H1 (cell line): Measurements from ENCODE around the gene DPF1. TPM values are rescaled to one million over a fixed set of nuclear protein-coding genes. Genes with fewer than 3 reads are reported as not detected.

Experiments
- CTCF ChIA-PET: fragments of 300-600 bp; sonication (Branson Sonifier 250); formaldehyde crosslinking; loops from one replicate; lab custom pipeline; 2021; ENCODE audit not compliant: partially characterized antibody; lab: Charles Lee
- POLR2A ChIA-PET: fragments of 300-600 bp; sonication (Branson Sonifier 250); formaldehyde crosslinking; loops from one replicate; lab custom pipeline; 2021; ENCODE audit warnings: inconsistent platforms; ENCODE audit not compliant: partially characterized antibody; lab: Charles Lee
- DNase-seq, 2 experiments: peaks; one replicate each; pipeline versions ENCODE4 v3.0.0 to v3.0.0-alpha.2; 2010 to 2022; ENCODE audit warnings: low spot score in 2 of 2, low read depth in 1 of 2, mixed read lengths in 1 of 2
- FAIRE-seq: peaks from 2 replicates; lab custom pipeline; 2011; peaks lifted over from hg19 to GRCh38; lab: Jason Lieb, UNC
- H2AFZ ChIP-seq: 2 replicates; pipeline ENCODE4 v1.8.1; 2012; ENCODE audit warnings: low read length, inconsistent platforms
- H2AK5ac ChIP-seq: 2 replicates; pipeline ENCODE4 v1.6.1; 2013; ENCODE audit warnings: low read depth, low read length
- H2BK120ac ChIP-seq: replicated peaks from 2 replicates; pipeline ENCODE3; 2013; ENCODE audit warnings: low read depth, low read length, inconsistent platforms
- H2BK12ac ChIP-seq: 2 replicates; pipeline ENCODE4 v1.6.1; 2013; ENCODE audit warnings: low read depth, low read length
- H2BK15ac ChIP-seq: 2 replicates; pipeline ENCODE4 v1.6.1; 2013; ENCODE audit warnings: low read length
- H2BK20ac ChIP-seq: 2 replicates; pipeline ENCODE4 v1.6.1; 2013; ENCODE audit warnings: low read length
- H2BK5ac ChIP-seq: 2 replicates; pipeline ENCODE4 v1.6.1; 2013; ENCODE audit warnings: low read depth, low read length
- H3K14ac ChIP-seq: 2 replicates; pipeline ENCODE4 v1.6.1; 2013; ENCODE audit warnings: inconsistent platforms; ENCODE audit not compliant: insufficient read length
- H3K18ac ChIP-seq: 2 replicates; pipeline ENCODE4 v1.6.1; 2013; ENCODE audit warnings: low read length; ENCODE audit errors: extremely low read depth
- H3K23ac ChIP-seq: 2 replicates; pipeline ENCODE4 v1.6.1; 2013; ENCODE audit warnings: inconsistent platforms; ENCODE audit not compliant: insufficient read length
- H3K23me2 ChIP-seq: 2 replicates; pipeline ENCODE4 v1.6.1; 2013; ENCODE audit warnings: low read depth, low read length
- H3K27ac ChIP-seq: 2 replicates; pipeline ENCODE4 v1.6.1; 2011; ENCODE audit warnings: low read depth, low read length, inconsistent platforms
- H3K27me3 ChIP-seq, 4 experiments: replicated peaks in 1 of 4; 1 replicate in 1 of 4; 2 replicates in 3 of 4; pipeline versions ENCODE4 v1.6.1 to v1.8.1; 2011 to 2013; ENCODE audit warnings: low read length in 3 of 4, mild to moderate bottlenecking in 3 of 4, inconsistent platforms in 2 of 4, mixed read lengths in 2 of 4, moderate library complexity in 1 of 4; ENCODE audit not compliant: control insufficient read depth in 3 of 4, insufficient read depth in 3 of 4; ENCODE audit errors: extremely low read depth in 1 of 4
- H3K36me3 ChIP-seq, 4 experiments: 2 replicates each; pipeline versions ENCODE4 v1.6.1 to v1.8.1; 2011 to 2013; ENCODE audit warnings: mild to moderate bottlenecking in 4 of 4, low read length in 3 of 4, moderate library complexity in 2 of 4, control low read depth in 1 of 4, inconsistent platforms in 1 of 4; ENCODE audit not compliant: insufficient read depth in 4 of 4, control insufficient read depth in 2 of 4
- H3K4ac ChIP-seq: replicated peaks from 2 replicates; pipeline ENCODE3; 2013; ENCODE audit warnings: low read length, low read depth, mixed read lengths, inconsistent platforms; ENCODE audit not compliant: insufficient read length
- H3K4me1 ChIP-seq, 4 experiments: replicated peaks in 1 of 4; 1 replicate in 1 of 4; 2 replicates in 3 of 4; pipeline versions ENCODE4 v1.6.1 to v1.8.1; 2011 to 2013; ENCODE audit warnings: low read length in 3 of 4, inconsistent platforms in 2 of 4, mixed read lengths in 1 of 4; ENCODE audit not compliant: insufficient read depth in 4 of 4, control insufficient read depth in 3 of 4
- H3K4me2 ChIP-seq, 2 experiments: 2 replicates each; pipeline versions ENCODE4 v1.6.1 to v1.8.1; 2011 to 2013; ENCODE audit warnings: low read depth in 2 of 2, low read length in 2 of 2, control low read depth in 1 of 2, inconsistent platforms in 1 of 2, mild to moderate bottlenecking in 1 of 2; ENCODE audit not compliant: insufficient read depth in 1 of 2
- H3K4me3 ChIP-seq, 4 experiments: fragments of 200-600, 300-600 bp in 1 of 4; sonication (generic), shearing (Covaris generic), sonication (Bioruptor Twin) in 1 of 4; 2 replicates each; pipeline versions ENCODE4 v1.5.1 to v1.8.1; 2011 to 2016; ENCODE audit warnings: low read length in 4 of 4, low read depth in 3 of 4, control low read depth in 2 of 4, inconsistent platforms in 2 of 4, mild to moderate bottlenecking in 2 of 4, mixed read lengths in 1 of 4, moderate library complexity in 1 of 4; ENCODE audit not compliant: insufficient read depth in 2 of 4; ENCODE audit errors: extremely low read depth in 1 of 4
- H3K56ac ChIP-seq: replicated peaks from 2 replicates; pipeline ENCODE3; 2013; ENCODE audit warnings: low read depth, mild to moderate bottlenecking, mixed read lengths, low read length, inconsistent platforms; ENCODE audit not compliant: insufficient read length
- H3K79me1 ChIP-seq: 2 replicates; pipeline ENCODE4 v1.6.1; 2013; ENCODE audit warnings: low read depth, low read length, control low read depth
- H3K79me2 ChIP-seq, 2 experiments: 2 replicates each; pipeline versions ENCODE4 v1.6.1 to v1.8.1; 2012 to 2013; ENCODE audit warnings: low read length in 2 of 2, mild to moderate bottlenecking in 2 of 2, inconsistent platforms in 1 of 2; ENCODE audit not compliant: insufficient read depth in 2 of 2, control insufficient read depth in 1 of 2
- H3K9ac ChIP-seq, 4 experiments: replicated peaks in 1 of 4; 1 replicate in 1 of 4; 2 replicates in 3 of 4; pipeline versions ENCODE4 v1.6.1 to v1.8.1; 2011 to 2013; ENCODE audit warnings: low read depth in 3 of 4, low read length in 3 of 4, control low read depth in 2 of 4, mild to moderate bottlenecking in 2 of 4, moderate library complexity in 2 of 4, inconsistent platforms in 1 of 4; ENCODE audit errors: extremely low read depth in 1 of 4
- H3K9me3 ChIP-seq, 2 experiments: 2 replicates each; pipeline versions ENCODE4 v1.6.1 to v1.8.1; 2012 to 2013; ENCODE audit warnings: mild to moderate bottlenecking in 2 of 2, moderate library complexity in 2 of 2, control low read depth in 1 of 2, inconsistent platforms in 1 of 2, low read depth in 1 of 2, low read length in 1 of 2, mixed read lengths in 1 of 2; ENCODE audit not compliant: insufficient read depth in 2 of 2
- H4K20me1 ChIP-seq, 2 experiments: replicated peaks in 1 of 2; 2 replicates each; pipeline versions ENCODE3 to v1.8.1; 2011 to 2013; ENCODE audit warnings: inconsistent platforms in 2 of 2, low read length in 2 of 2, mild to moderate bottlenecking in 1 of 2; ENCODE audit not compliant: insufficient read depth in 2 of 2, control insufficient read depth in 1 of 2
- H4K5ac ChIP-seq: 2 replicates; pipeline ENCODE4 v1.6.1; 2013; ENCODE audit warnings: low read length, low read depth, mixed read lengths, inconsistent platforms; ENCODE audit not compliant: insufficient read length
- H4K8ac ChIP-seq: 2 replicates; pipeline ENCODE4 v1.8.0; 2013; ENCODE audit warnings: mild to moderate bottlenecking, moderate library complexity, low read length, inconsistent platforms; ENCODE audit not compliant: insufficient read depth; ENCODE audit errors: extremely low read depth
- H4K91ac ChIP-seq: replicated peaks from 2 replicates; pipeline ENCODE3; 2013; ENCODE audit warnings: low read length, mixed read lengths, inconsistent platforms; ENCODE audit not compliant: insufficient read length
- BCL11A ChIP-seq, 2 experiments: IDR thresholded peaks; one replicate each; pipeline ENCODE4 v1.6.1; 2011; ENCODE audit warnings: low read depth in 2 of 2, low read length in 2 of 2, mild to moderate bottlenecking in 2 of 2
- E2F6 ChIP-seq: IDR thresholded peaks from 2 replicates; pipeline ENCODE4 v1.6.1; 2012; ENCODE audit warnings: inconsistent platforms
- GABPA ChIP-seq: IDR thresholded peaks from 2 replicates; pipeline ENCODE4 v1.6.1; 2011; ENCODE audit warnings: mild to moderate bottlenecking, low read length, moderate library complexity, borderline replicate concordance; ENCODE audit not compliant: insufficient read depth
- KDM5A ChIP-seq: fragments of 200-600 bp; IDR thresholded peaks from 2 replicates; pipeline ENCODE4 v1.7.1; 2012; ENCODE audit warnings: mild to moderate bottlenecking, low read length, inconsistent platforms, mixed read lengths
- TAF7 ChIP-seq: optimal IDR thresholded peaks from 2 replicates; pipeline ENCODE3; 2011; ENCODE audit warnings: low read depth, mild to moderate bottlenecking, inconsistent platforms, low read length, moderate library complexity, borderline replicate concordance
- WGBS, 2 experiments: shearing (Covaris generic) in 1 of 2; methylation state at CpG; one replicate each; pipeline versions ENCODE4 v1.1.6 to v1.1.7; 2013 to 2015; ENCODE audit warnings: low lambda C conversion rate in 2 of 2, mixed read lengths in 2 of 2, inconsistent platforms in 1 of 2, low coverage in 1 of 2, missing lambda C conversion rate in 1 of 2; ENCODE audit not compliant: insufficient replicate concordance in 2 of 2, insufficient coverage in 1 of 2, insufficient read length in 1 of 2; ENCODE audit errors: extremely low coverage in 1 of 2, missing lambda C conversion rate in 1 of 2; 5-methylcytosine and 5-hydroxymethylcytosine counted together
- polyA plus RNA-seq, 7 experiments: library from polyadenylated mRNA; depleted of rRNA in 3 of 7; stranded (reverse) in 5 of 7; unstranded in 2 of 7; fragments of >200 nt in 5 of 7; fragments of 200-250 nt in 2 of 7; gene quantifications; 1 replicate in 5 of 7; 2 replicates in 1 of 7; 4 replicates in 1 of 7; pipeline versions ENCODE4 v1.2.1 to v1.2.3, GENCODE V29; 2011 to 2013; ENCODE audit warnings: missing spikeins in 2 of 7, mixed read lengths in 2 of 7
- total RNA-seq: library from RNA; stranded (reverse); fragmentation: NEBNext Ultra II Directional; extraction: Animal tissue kit (Norgen Biotek cat#: 25700); gene quantifications from 2 replicates; pipeline ENCODE4 v1.2.1, GENCODE V29; 2021

DPF1 gene
- total and polyA plus RNA-seq, 2 of the 8 experiments (the other 6 are each of a cell fraction or from before 2014, with no cell fraction given), result 12.9 to 15.6 TPM

- Histone ChIP-seq H4K20me1 (no peaks in the 10 kb centered on the region), H3K79me1 (no peaks in the 10 kb centered on the region), H4K91ac (no peak overlapping the region), H3K23ac (no peak overlapping the region), H3K9me3 (no peaks in the 10 kb centered on the region), H3K18ac (no peak overlapping the region), H3K27me3 (no peaks in the 10 kb centered on the region), H3K27ac (no peak overlapping the region), H4K5ac (no peak overlapping the region), H3K79me2 (no peaks in the 10 kb centered on the region), H3K9ac (no peak overlapping the region), H3K36me3 (peaks cover 0 to 2% (median 0%) of the 10 kb centered on the region in 4 experiments; a peak in 3 of 8 replicates), H3K4me3 (no peak overlapping the region), H2BK5ac (no peak overlapping the region), H3K56ac (no peak overlapping the region), H4K8ac (no peak overlapping the region), H2BK120ac (no peak overlapping the region), H2AFZ (no peak overlapping the region), H2BK20ac (no peak overlapping the region), H3K14ac (no peak overlapping the region), H3K23me2 (peaks cover 19% of the 10 kb centered on the region), H3K4me1 (peaks cover 0 to 17% (median 13%) of the 10 kb centered on the region in 4 experiments; a peak in 6 of 7 replicates), H2AK5ac (no peak overlapping the region), H2BK15ac (no peak overlapping the region), H2BK12ac (no peak overlapping the region), H3K4ac (no peak overlapping the region), H3K4me2 (no peak overlapping the region)
- ChIA-PET POLR2A (interaction anchor here (0.6 kb wide), 1 partner anchor 39 kb away, joined by 4 read pairs; no protein-coding TSS in a partner anchor), CTCF (interaction anchor here (0.7 to 4.9 kb wide), 6 partner anchors 23 to 72 kb away, joined by 3 to 26 read pairs (median 4); no protein-coding TSS in a partner anchor)
- WGBS, 2 experiments, result 95% methylated on average over 15 of the region's 16 CpGs; no CpG with 5 or more reads in 1 of the 2 experiments
- no peak for DNase-seq
- TF ChIP-seq BCL11A (IDR thresholded peaks at IDR 0.05; ENCODE audit: low read depth in 2 of 2, low read length in 2 of 2) (no peak), TAF7 (no peak), KDM5A (no peak), E2F6 (no peak), GABPA (no peak)
- no peak for FAIRE-seq
Measured at GRCh38 chr19:38206928-38207327, 17.1 kb downstream of the DPF1 start.
